Right forelimb (tissue), 1 donor: ENCODE data around the gene KIAA0319L.

Experiments used
- DNase-seq: peaks from one replicate; pipeline ENCODE4 v3.0.0-alpha.2; 2018

Gene KIAA0319L

GRCh38 chr1:35441926-35442579 lies 115.2 kb downstream of the KIAA0319L start:
- no peak for DNase-seq

DNA sequence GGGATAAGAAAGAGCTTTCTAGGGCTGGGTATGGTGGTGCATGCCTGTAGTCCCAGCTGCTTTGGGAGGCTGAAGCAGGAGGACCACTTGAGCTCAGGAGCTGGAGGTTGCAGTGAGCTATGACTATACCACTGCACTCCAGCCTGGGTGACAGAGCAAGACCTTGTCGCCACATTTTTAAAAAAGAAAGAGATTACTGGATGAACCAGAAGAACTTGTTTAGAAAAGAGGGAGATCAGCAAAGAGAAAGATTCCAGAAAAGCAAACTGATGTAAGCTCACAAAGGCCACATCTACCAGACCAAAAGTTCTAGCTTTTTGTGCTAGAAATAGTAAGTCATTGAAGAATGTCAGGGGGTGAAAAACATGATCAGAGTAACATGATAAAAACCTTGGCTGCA lies 117.6 kb downstream of the KIAA0319L start:
- no peak for DNase-seq

- no peak for DNase-seq
Observed at GRCh38 chr1:35437200-35437599, 120.0 kb downstream of the KIAA0319L start.

DNA sequence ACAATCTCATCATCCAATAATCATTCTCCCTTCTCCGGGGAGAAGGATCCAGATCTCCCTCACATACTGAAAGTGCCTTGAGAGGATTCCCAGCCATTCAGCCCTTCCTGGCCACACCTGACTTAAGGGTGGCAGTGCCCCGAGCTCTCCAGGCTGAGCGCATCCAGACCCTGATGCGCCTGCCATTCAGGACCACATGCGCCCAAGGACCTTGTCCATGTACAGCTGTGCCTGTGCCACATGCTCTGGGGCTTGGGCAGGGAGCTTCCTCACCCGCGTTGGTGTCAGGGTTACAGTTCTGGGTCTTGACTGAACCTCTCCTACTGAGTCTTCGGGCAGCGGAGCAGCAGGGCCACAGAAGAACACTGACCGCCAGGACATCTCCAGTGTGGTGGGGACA lies 121.1 kb downstream of the KIAA0319L start:
- no peak for DNase-seq

- no peak for DNase-seq
Observed at GRCh38 chr1:35434703-35435102, 122.5 kb downstream of the KIAA0319L start.

GRCh38 chr1:35433714-35434113 lies 123.5 kb downstream of the KIAA0319L start:
- no peak for DNase-seq

DNA sequence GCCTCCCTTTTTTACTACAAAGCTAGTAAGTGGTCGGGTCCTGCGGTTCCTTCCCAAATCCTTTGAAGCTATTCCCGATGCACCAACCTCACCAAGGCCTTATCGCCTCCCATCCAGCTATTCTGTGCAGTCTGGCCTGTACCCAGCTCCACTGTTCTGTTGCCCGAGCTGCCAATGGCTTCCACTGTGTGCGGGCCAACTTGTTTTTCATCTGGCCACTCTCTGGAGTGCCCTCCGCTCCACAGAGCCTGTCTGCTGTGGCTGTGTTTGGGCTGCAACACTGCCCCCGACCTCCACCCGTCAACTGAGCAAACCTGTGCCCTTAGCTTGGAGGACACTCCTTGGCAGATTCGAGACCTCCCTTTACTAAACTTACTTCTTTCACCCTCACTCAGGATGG lies 125.0 kb downstream of the KIAA0319L start:
- DNase-seq = no peak

GRCh38 chr1:35431173-35431599 lies 126.0 kb downstream of the KIAA0319L start:
- no peak for DNase-seq

DNA sequence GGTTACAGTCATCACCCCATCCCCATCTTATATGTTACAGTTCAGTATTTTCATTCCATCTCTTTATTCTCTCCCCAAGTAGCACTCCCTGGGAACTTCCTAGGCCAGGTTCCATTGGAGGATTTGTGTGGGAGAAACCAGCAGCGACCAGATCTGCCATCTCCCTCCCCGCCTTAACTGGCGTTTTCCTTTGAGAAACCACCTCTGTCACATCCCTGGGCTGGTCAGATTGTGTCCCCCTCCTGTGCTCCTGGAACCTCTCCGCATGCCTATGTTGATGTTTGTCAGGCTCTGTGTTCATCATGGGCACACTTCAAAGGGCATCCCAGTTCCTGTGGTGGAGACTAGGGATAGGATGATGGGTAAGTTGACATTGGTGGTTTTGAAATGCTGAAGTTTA lies 126.4 kb downstream of the KIAA0319L start:
- DNase-seq = no peak

GRCh38 chr1:35428360-35428759 lies 128.8 kb downstream of the KIAA0319L start:
- no peak for DNase-seq

GRCh38 chr1:35426097-35426586 lies 131.1 kb downstream of the KIAA0319L start:
- no peak for DNase-seq

DNA sequence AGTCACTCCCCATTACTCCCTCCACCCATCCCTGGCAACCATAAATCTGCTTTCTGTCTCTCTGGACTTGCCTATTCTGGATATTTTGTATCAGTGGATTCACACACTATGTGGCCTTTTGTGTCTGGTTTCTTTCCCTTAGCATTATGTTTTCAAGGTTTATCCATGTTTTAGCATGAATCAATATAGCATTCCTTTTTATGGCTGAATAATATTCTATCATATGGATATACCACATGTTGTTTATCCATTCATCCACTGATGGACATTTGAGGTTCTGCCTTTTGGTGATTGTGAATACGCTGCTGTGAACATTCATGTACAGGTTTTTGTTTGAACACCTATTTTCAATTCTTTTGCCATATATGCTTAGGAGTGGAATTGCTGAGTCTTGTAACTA lies 148.3 kb downstream of the KIAA0319L start:
- no peak for DNase-seq

DNA sequence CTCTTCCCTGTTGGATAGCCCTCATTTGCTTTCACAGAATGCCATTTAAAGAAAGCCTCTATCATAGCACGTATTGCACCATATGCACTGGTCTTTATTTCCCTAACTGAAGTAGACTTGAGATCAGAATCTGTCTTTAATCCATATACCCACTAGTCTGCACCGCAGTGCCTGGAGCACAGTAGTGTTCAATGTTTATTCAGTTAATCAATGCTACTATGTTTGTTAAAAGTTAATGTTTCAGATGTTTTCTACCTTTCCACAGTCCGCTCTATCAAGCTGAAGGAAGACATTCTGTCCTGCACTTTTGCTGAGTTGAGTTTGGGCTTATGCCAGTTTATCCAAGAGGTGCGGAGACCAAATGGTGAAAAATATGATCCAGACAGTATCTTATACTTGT lies 149.5 kb downstream of the KIAA0319L start:
- DNase-seq = no peak

DNA sequence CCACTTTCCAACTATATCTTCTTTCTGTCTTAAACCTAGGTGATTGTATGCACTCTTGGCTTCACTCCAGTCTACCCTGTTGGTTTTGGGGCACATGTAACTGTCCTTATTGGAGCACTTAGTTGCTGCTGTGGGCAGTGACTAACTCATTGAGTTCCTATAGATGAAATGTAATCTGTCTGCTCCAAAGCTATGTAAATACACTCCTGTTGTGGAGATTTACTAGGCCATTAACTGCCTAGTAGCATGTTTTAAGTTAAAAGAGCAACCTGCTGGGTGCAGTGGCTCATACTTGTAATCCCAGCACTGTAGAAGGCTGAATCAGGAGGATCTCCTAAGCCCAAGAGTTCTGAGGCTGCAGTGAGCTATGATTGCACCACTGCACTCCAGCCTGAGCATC lies 151.1 kb downstream of the KIAA0319L start:
- no peak for DNase-seq

DNA sequence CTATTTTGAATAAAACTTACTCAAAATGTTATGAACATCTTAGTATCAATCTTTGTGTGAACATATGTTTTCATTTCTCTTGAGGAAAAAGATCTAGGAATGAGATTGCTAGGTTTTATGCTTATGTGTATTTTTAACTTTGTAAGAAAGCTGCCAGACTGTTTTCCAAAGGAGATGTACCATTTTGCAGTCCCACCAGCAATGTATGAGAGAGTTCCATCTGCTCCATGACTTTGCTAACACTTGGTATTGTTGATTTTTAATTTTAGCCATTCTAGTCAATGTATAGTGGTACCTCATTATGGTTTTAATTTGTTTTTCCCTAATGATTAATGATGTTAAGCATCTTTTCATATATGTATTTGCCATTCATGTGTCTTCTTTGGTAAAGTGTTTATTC lies 156.2 kb downstream of the KIAA0319L start:
- DNase-seq = no peak

DNA sequence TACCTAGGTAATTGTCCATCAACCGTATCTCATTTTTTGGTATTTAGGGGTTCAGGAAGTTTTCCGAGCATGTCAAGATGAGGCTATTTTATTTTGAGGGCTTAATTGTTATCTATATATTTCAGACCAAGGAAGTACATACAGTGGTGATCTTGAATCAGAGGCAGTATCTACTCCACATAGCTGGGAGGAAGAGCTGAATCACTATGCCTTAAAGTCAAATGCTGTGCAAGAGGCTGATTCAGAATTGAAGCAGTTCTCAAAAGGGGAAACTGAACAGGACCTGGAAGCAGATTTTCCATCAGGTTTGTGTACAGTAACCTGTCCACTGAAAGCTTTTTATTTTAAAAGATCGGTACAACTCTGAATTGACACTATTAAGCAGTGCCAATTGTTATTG lies 158.5 kb downstream of the KIAA0319L start:
- no peak for DNase-seq

GRCh38 chr1:35394386-35394785 lies 162.8 kb downstream of the KIAA0319L start:
- no peak for DNase-seq

DNA sequence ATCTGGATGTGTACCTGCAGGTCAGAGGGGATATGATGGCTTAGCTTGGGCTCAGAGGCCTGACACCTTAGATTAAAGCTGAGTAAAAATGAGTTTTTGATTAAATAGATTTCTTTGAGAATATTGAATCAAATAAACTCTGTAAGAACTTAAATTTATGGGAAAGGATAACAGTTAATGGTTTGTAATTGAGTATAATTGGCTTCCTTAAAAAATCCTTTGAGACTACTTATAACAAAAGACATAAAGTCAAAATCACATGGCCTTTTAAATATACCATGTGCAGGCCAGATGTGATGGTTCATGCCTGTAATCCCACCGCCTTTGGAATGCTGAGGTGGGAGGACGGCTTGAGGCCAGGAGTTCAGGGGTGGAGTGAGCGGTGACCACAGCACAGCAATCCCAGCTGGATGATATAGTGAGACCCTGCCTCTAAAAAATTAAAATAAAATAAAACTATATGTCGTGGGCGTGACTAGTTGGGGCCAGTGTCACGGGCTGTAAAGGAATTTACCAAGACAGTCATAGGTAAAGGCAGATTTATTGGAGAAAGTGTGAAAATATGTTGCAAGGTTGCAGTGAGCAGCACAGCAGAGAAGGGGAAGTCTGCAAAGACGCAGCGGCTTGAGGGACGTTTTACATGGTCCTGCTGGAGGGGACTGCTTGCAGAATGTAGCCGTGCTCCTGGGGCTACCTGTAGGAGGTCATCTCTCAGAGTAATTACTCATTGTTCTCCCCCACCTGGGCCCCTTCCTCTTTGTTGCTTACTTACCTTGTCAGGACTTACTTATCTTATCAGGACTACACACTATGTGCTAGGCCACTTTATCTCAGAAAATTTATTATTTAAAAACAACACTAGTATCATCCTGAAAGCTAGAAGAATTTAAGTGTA lies 166.4 kb downstream of the KIAA0319L start:
- DNase-seq = no peak

GRCh38 chr1:35386959-35387358 lies 170.2 kb downstream of the KIAA0319L start:
- no peak for DNase-seq

- DNase-seq = no peak
Observed at GRCh38 chr1:35386290-35386689, 170.9 kb downstream of the KIAA0319L start.
